Parietal lobe (tissue), 1 donor: Measurements from ENCODE around the gene SATL1. TPM values are rescaled to one million over a fixed set of nuclear protein-coding genes. Genes with fewer than 3 reads are reported as not detected.

ENCODE experiments used
- total RNA-seq: library from RNA; depleted of rRNA; stranded (reverse); fragments of >200 nt; gene quantifications from one replicate; pipeline ENCODE4 v1.2.3, GENCODE V29; 2014

Gene SATL1
- total RNA-seq = 3.1 TPM

GRCh38 chrX:85243761-85244449 lies at the start of gene SATL1, which contains the start of gene ZNF711:
SATL1 (minus strand) TSS chrX:85243779; CDS start chrX:85108968, 134,811 bp downstream.
ZNF711 (plus strand) TSS chrX:85243991; CDS start chrX:85247573, 3,582 bp downstream.

Other genes with a start within 250 kb of the SATL1 start
- gene APOOL, start 239.9 kb downstream of the SATL1 start, total RNA-seq = 7.8 TPM
- 148 TPM for gene ZNF711, start 212 bp upstream of the SATL1 start, total RNA-seq
- gene POF1B, start 135.9 kb upstream of the SATL1 start, total RNA-seq = not detected